IMR-90 (cell line): ENCODE data around the gene FNDC7. TPM values are rescaled to one million over a fixed set of nuclear protein-coding genes. Genes with fewer than 3 reads are reported as not detected.
A peak's percentile ranks its signal among the peaks of the same experiment; 100 is the strongest.

Experiments
- ATAC-seq: fragments of 200-7000 bp; cut with Tn5 transposase; 2 replicates; pipeline ENCODE4 v1.9.1; 2020; ENCODE audit warnings: low read depth, mild to moderate bottlenecking, moderate library complexity
- BruUV-seq: library from RNA; stranded (reverse); fragments of 400-500 nt; replicated peaks from 2 replicates; lab custom pipeline; 2021; lab: Mats Ljungman, UMichigan
- CTCF ChIA-PET: fragments of 300-600 bp; formaldehyde crosslinking; extraction: SDS; loops from one replicate; lab custom pipeline; 2021; ENCODE audit warnings: antibody characterized with exemption; lab: Yijun Ruan, JAX
- POLR2A ChIA-PET: fragments of 300-600 bp; sonication (Branson Sonifier 250); formaldehyde crosslinking; loops from one replicate; lab custom pipeline; 2022; ENCODE audit warnings: antibody characterized with exemption; ENCODE audit not compliant: unreplicated experiment; lab: Charles Lee
- DNase-seq: peaks from one replicate; pipeline ENCODE4 v3.0.0; 2013
- H2AFZ ChIP-seq: replicated peaks from 2 replicates; pipeline ENCODE3; 2013; ENCODE audit warnings: low read length, mild to moderate bottlenecking; ENCODE audit not compliant: poor library complexity
- H2AK5ac ChIP-seq: 2 replicates; pipeline ENCODE4 v1.6.1; 2013; ENCODE audit warnings: low read depth, low read length, inconsistent platforms
- H2AK9ac ChIP-seq: replicated peaks from 2 replicates; pipeline ENCODE3; 2013; ENCODE audit warnings: mild to moderate bottlenecking, low read depth, low read length, moderate library complexity; ENCODE audit not compliant: poor library complexity
- H2BK120ac ChIP-seq: 2 replicates; pipeline ENCODE4 v1.6.1; 2013; ENCODE audit warnings: low read depth, low read length, inconsistent platforms
- H2BK15ac ChIP-seq: 3 replicates; pipeline ENCODE4 v1.6.1; 2013; ENCODE audit warnings: low read depth, low read length, inconsistent platforms
- H2BK20ac ChIP-seq: 2 replicates; pipeline ENCODE4 v1.6.1; 2013; ENCODE audit warnings: low read depth, mild to moderate bottlenecking, inconsistent platforms, low read length, moderate library complexity
- H2BK5ac ChIP-seq: 2 replicates; pipeline ENCODE4 v1.6.1; 2013; ENCODE audit warnings: mild to moderate bottlenecking, low read depth, low read length, inconsistent platforms; ENCODE audit not compliant: poor library complexity, severe bottlenecking
- H3K14ac ChIP-seq: replicated peaks from 2 replicates; pipeline ENCODE4 v1.6.1; 2013; ENCODE audit warnings: low read depth, low read length, inconsistent platforms
- H3K18ac ChIP-seq: 2 replicates; pipeline ENCODE4 v1.6.1; 2013; ENCODE audit warnings: low read depth, low read length, control low read depth
- H3K23ac ChIP-seq: 2 replicates; pipeline ENCODE4 v1.6.1; 2013; ENCODE audit warnings: low read depth, low read length, inconsistent platforms
- H3K27ac ChIP-seq: 2 replicates; pipeline ENCODE4 v1.5.1; 2013; ENCODE audit warnings: mild to moderate bottlenecking, control low read depth, low read length; ENCODE audit not compliant: insufficient read depth
- H3K27me3 ChIP-seq: 2 replicates; pipeline ENCODE4 v1.6.1; 2013; ENCODE audit warnings: low read length; ENCODE audit not compliant: control insufficient read depth, insufficient read depth
- H3K36me3 ChIP-seq: 2 replicates; pipeline ENCODE4 v1.6.1; 2013; ENCODE audit warnings: low read length, mixed read lengths; ENCODE audit not compliant: control insufficient read depth, insufficient read depth
- H3K4ac ChIP-seq: 2 replicates; pipeline ENCODE4 v1.6.1; 2013; ENCODE audit warnings: low read depth, low read length, inconsistent platforms
- H3K4me1 ChIP-seq: 2 replicates; pipeline ENCODE4 v1.6.1; 2013; ENCODE audit warnings: low read length, mixed read lengths; ENCODE audit not compliant: control insufficient read depth, insufficient read depth
- H3K4me2 ChIP-seq: 2 replicates; pipeline ENCODE4 v1.6.1; 2013; ENCODE audit warnings: low read depth, mild to moderate bottlenecking, control low read depth, low read length, moderate library complexity
- H3K4me3 ChIP-seq: 2 replicates; pipeline ENCODE4 v1.5.1; 2013; ENCODE audit warnings: low read depth, mild to moderate bottlenecking, control low read depth, low read length, moderate library complexity; ENCODE audit not compliant: insufficient read depth
- H3K56ac ChIP-seq: 2 replicates; pipeline ENCODE4 v1.6.1; 2013; ENCODE audit warnings: low read length, inconsistent platforms; ENCODE audit not compliant: insufficient read depth; ENCODE audit errors: extremely low read depth
- H3K79me1 ChIP-seq, 2 experiments: 2 replicates each; pipeline ENCODE4 v1.6.1; 2013; ENCODE audit warnings: low read length in 2 of 2, inconsistent platforms in 1 of 2, low read depth in 1 of 2
- H3K9ac ChIP-seq: 2 replicates; pipeline ENCODE4 v1.6.1; 2013; ENCODE audit warnings: low read depth, low read length, control low read depth
- H3K9me1 ChIP-seq: 2 replicates; pipeline ENCODE4 v1.6.1; 2013; ENCODE audit warnings: low read length, inconsistent platforms; ENCODE audit not compliant: insufficient read depth
- H3K9me3 ChIP-seq: 2 replicates; pipeline ENCODE4 v1.6.1; 2013; ENCODE audit warnings: low read length; ENCODE audit not compliant: control insufficient read depth, insufficient read depth
- H4K20me1 ChIP-seq: 2 replicates; pipeline ENCODE4 v1.6.1; 2013; ENCODE audit warnings: low read length, inconsistent platforms; ENCODE audit not compliant: insufficient read depth
- H4K5ac ChIP-seq: 2 replicates; pipeline ENCODE4 v1.6.1; 2013; ENCODE audit warnings: mild to moderate bottlenecking, low read depth, low read length, control low read depth
- H4K8ac ChIP-seq, 2 experiments: 2 replicates each; pipeline ENCODE4 v1.6.1; 2013; ENCODE audit warnings: low read depth in 2 of 2, low read length in 2 of 2, control low read depth in 1 of 2, inconsistent platforms in 1 of 2
- H4K91ac ChIP-seq: 2 replicates; pipeline ENCODE4 v1.6.1; 2013; ENCODE audit warnings: low read depth, low read length, inconsistent platforms; ENCODE audit not compliant: insufficient read depth
- CEBPB ChIP-seq: IDR thresholded peaks from 2 replicates; pipeline ENCODE4 v1.6.1; 2012; ENCODE audit warnings: low read depth, low read length, improper control_type of control experiment
- ELK1 ChIP-seq: fragments of 150-350 bp; IDR thresholded peaks from 2 replicates; pipeline ENCODE4 v1.6.1; 2016; ENCODE audit warnings: low read depth, mild to moderate bottlenecking, low read length, moderate library complexity, borderline replicate concordance
- MAZ ChIP-seq: IDR thresholded peaks from 2 replicates; pipeline ENCODE4 v1.6.1; 2012; ENCODE audit warnings: low read depth, mild to moderate bottlenecking, low read length, improper control_type of control experiment, moderate library complexity, borderline replicate concordance
- MXI1 ChIP-seq: IDR thresholded peaks from 2 replicates; pipeline ENCODE4 v1.6.1; 2012; ENCODE audit warnings: low read depth, mild to moderate bottlenecking, low read length, moderate library complexity, borderline replicate concordance
- RAD21 ChIP-seq: IDR thresholded peaks from 2 replicates; pipeline ENCODE4 v1.6.1; 2012; ENCODE audit warnings: low read length, improper control_type of control experiment
- USF2 ChIP-seq: fragments of 150-350 bp; IDR thresholded peaks from 2 replicates; pipeline ENCODE4 v1.6.1; 2017; ENCODE audit warnings: mild to moderate bottlenecking, antibody characterized with exemption, low read length, low read depth
- WGBS, 2 experiments: methylation state at CpG; one replicate each; pipeline versions ENCODE4 v1.1.5 to v1.1.7; 2013; ENCODE audit warnings: missing lambda C conversion rate in 2 of 2; ENCODE audit not compliant: insufficient read length in 1 of 2; ENCODE audit errors: extremely low coverage in 2 of 2; 5-methylcytosine and 5-hydroxymethylcytosine counted together
- dilution Hi-C: fragments of 300-500 bp; cut with HindIII; formaldehyde crosslinking; loops from one replicate; pipeline ENCODE4 v1.14.3; 2018; ENCODE audit warnings: low sequenced_read_pairs; ENCODE audit not compliant: unreplicated experiment
- in situ Hi-C: fragments of 300-500 bp; cut with MboI; formaldehyde crosslinking; loops from 3 replicates; pipeline ENCODE4 v1.14.3; 2019; ENCODE audit warnings: low sequenced_read_pairs, inconsistent platforms, mixed read lengths
- intact Hi-C: fragments of 100-400 bp; cut with micrococcal nuclease; formaldehyde crosslinking; loops from 2 replicates; pipeline ENCODE4 v1.10.0; 2022
- polyA plus RNA-seq, 3 experiments: library from polyadenylated mRNA; depleted of rRNA; stranded (reverse); fragments of >200 nt; gene quantifications; 2 replicates each; pipeline ENCODE4 v1.2.3, GENCODE V29; 2012; ENCODE audit warnings: low replicate concordance in 1 of 3
- total RNA-seq: library from RNA; depleted of rRNA; stranded (reverse); fragments of >200 nt; gene quantifications from 2 replicates; pipeline ENCODE4 v1.2.3, GENCODE V29; 2012
- TF ChIP-seq, protein P1 (sequence below): conservative IDR thresholded peaks from 2 replicates; pipeline ENCODE4 v1.5.1; 2012; ENCODE audit warnings: mild to moderate bottlenecking, low read depth, low read length, improper control_type of control experiment

The FNDC7 gene
- total and polyA plus RNA-seq, 2 of the 4 experiments (the other 2 are of a cell fraction): not detected

DNA sequence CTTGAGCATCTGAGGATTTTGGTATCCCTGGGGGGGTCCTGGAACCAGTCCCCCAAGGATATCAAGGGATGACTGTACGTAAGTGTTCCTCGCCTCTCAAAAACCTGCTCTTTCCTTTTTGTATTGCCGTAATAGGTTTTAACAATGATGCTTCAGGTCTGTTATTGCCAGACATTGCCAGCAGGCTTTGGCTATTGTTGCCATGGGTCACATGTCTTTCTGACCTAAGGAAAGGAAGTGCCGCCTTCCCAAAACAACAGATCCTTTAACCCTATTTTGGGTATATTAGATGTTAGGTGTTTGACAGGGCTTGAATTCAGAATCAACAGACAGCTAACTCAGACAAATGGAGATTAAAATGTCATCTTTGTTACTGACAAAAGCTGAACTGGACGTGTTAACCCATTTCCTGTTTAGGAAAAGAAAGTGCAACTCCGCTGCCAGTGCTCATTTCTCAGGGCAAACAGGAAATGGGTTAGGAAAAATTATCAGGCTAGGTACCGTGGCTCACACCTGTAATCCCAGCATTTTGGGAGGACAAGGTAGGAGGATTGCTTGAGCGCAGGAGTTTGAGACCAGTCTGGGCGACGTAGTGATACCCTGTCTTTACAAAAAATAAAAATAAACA is 33.0 kb upstream of the FNDC7 start:
- H3K27me3 ChIP-seq: 0 out of 2 replicates have a peak, but pooled peaks cover 1% of the 10 kb centered on the region
- in situ Hi-C loops: no loop called here
- intact Hi-C loops: no loop called here
- TF ChIP-seq, protein P1, sequence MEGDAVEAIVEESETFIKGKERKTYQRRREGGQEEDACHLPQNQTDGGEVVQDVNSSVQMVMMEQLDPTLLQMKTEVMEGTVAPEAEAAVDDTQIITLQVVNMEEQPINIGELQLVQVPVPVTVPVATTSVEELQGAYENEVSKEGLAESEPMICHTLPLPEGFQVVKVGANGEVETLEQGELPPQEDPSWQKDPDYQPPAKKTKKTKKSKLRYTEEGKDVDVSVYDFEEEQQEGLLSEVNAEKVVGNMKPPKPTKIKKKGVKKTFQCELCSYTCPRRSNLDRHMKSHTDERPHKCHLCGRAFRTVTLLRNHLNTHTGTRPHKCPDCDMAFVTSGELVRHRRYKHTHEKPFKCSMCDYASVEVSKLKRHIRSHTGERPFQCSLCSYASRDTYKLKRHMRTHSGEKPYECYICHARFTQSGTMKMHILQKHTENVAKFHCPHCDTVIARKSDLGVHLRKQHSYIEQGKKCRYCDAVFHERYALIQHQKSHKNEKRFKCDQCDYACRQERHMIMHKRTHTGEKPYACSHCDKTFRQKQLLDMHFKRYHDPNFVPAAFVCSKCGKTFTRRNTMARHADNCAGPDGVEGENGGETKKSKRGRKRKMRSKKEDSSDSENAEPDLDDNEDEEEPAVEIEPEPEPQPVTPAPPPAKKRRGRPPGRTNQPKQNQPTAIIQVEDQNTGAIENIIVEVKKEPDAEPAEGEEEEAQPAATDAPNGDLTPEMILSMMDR: no peak
- TF ChIP-seq USF2 (no peak), MAZ (no peak), MXI1 (no peak), RAD21 (no peak), CEBPB (no peak), ELK1 (no peak)
- BruUV-seq: no TSS peak
- no peak overlapping the region for H3K4me2 ChIP-seq
- H2AK9ac ChIP-seq: no peak overlapping the region
- H4K91ac ChIP-seq: no peak overlapping the region
- H3K4me3 ChIP-seq: no peak overlapping the region
- no peak overlapping the region for H3K56ac ChIP-seq
- ATAC-seq (no peak), DNase-seq (no peak)
- no peak overlapping the region for H4K5ac ChIP-seq
- H2AFZ ChIP-seq: peak overlapping the region; percentile 43
- no peaks in the 10 kb centered on the region for H3K36me3 ChIP-seq
- H2BK15ac ChIP-seq: no peak overlapping the region
- H3K14ac ChIP-seq: 0 out of 2 replicates have a peak overlapping the region, but pooled peaks have one; percentile 41
- no peak overlapping the region for H4K8ac ChIP-seq
- H3K79me1 ChIP-seq: no peaks in the 10 kb centered on the region
- no peaks in the 10 kb centered on the region for H4K20me1 ChIP-seq
- CTCF ChIA-PET: no interaction called here
- H3K9ac ChIP-seq: no peak overlapping the region
- H3K23ac ChIP-seq: no peak overlapping the region
- H2BK120ac ChIP-seq: no peak overlapping the region
- no peaks in the 10 kb centered on the region for H3K9me3 ChIP-seq
- WGBS, 2 experiments: 17% methylated on average over 1 of the region's 10 CpGs; no CpG with 5 or more reads in 1 of the 2 experiments
- H2AK5ac ChIP-seq: no peak overlapping the region
- no peak overlapping the region for H2BK5ac ChIP-seq
- POLR2A ChIA-PET: no interaction called here
- no peak overlapping the region for H3K18ac ChIP-seq
- no peak overlapping the region for H3K4ac ChIP-seq
- H3K27ac ChIP-seq: no peak overlapping the region
- no peaks in the 10 kb centered on the region for H3K9me1 ChIP-seq
- no peaks in the 10 kb centered on the region for H3K4me1 ChIP-seq
- H2BK20ac ChIP-seq: no peak overlapping the region
- dilution Hi-C loops: no loop called here
